ENCODE data around the gene FGFBP3. TPM values are rescaled to one million over a fixed set of nuclear protein-coding genes. Genes with fewer than 3 reads are reported as not detected.

FGFBP3 gene
- total RNA-seq, 1 donor from 2014 or later = 0.56 TPM

Other genes with a start within 250 kb of the FGFBP3 start
- 28.4 TPM for gene TNKS2, start 111.1 kb downstream of the FGFBP3 start, total RNA-seq
- 18.0 TPM for gene BTAF1, start 14.3 kb upstream of the FGFBP3 start, total RNA-seq